Measurements from ENCODE around the gene SLC15A3.

The SLC15A3 gene

DNA sequence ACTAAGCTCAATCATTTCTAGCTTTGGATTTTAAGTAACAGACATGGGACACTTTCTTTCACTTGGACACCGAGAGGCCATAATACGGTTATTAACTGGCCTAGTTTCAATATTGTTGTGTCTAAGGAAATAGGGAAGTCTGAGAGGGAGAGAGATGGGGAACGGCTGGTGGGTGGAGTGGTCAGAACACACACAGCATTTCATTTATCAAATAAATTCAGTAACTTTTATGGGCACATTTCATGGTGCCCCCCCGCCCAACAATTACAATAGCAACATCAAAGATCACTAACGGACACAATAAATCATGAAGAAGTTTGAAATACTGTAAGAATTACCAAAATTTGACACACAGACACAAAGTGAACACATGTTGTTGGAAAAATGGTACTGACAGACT is 56.3 kb downstream of the SLC15A3 start:
- Histone ChIP-seq H3K27me3 (ENCODE audit: insufficient read depth, low read length) (no peaks in the 10 kb centered on the region), H3K4me1 (ENCODE audit: insufficient read depth, low read length) (no peaks in the 10 kb centered on the region), H3K9ac (ENCODE audit: low read depth, low read length) (no peak overlapping the region), H3K9me3 (ENCODE audit: insufficient read depth, low read depth, low read length) (no peaks in the 10 kb centered on the region), H3K36me3 (ENCODE audit: insufficient read depth, low read depth, low read length) (peaks cover 93% of the 10 kb centered on the region), H3K4me3 (ENCODE audit: low read length) (no peak overlapping the region), H3K27ac (ENCODE audit: low read length) (no peak overlapping the region)

DNA sequence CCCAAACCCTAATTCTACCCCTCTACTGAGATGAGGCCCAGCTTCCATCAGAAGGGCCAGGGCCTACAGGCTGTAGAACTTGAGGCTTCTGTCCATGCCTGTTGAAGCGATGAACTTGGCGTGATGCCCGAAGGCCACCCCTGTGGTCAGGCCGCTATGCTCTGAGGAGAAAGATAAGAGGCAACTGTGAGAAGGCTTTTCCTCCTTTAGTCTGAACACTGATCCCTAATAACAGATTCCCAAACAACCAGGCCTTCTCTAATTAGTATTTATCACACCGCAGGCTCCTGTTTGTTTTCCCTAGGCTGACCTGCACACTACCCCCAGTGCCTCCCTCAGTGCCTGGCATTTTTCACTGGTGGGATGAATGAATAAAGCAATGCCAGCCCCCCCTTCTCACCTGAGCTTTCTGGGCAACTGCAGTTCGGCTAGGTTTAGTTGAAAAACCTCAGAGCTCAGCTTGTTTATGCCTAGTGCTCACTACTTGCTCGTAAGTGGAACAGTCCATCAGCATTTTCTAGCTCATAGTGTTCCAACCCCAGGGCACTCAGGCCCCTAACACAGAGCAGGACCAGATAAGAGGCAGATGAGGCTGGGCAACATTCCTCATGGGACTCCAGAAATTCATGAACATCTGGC is 60.8 kb downstream of the SLC15A3 start:
- no peaks in the 10 kb centered on the region for H3K9me3 ChIP-seq (ENCODE audit: insufficient read depth, low read depth, low read length)
- H3K27me3 ChIP-seq (ENCODE audit: insufficient read depth, low read length): no peaks in the 10 kb centered on the region
- H3K4me3 ChIP-seq (ENCODE audit: low read length): no peak overlapping the region
- H3K27ac ChIP-seq (ENCODE audit: low read length): no peak overlapping the region
- H3K9ac ChIP-seq (ENCODE audit: low read depth, low read length): no peak overlapping the region
- H3K4me1 ChIP-seq (ENCODE audit: insufficient read depth, low read length): no peaks in the 10 kb centered on the region
- peaks cover 52% of the 10 kb centered on the region for H3K36me3 ChIP-seq (ENCODE audit: insufficient read depth, low read depth, low read length)

DNA sequence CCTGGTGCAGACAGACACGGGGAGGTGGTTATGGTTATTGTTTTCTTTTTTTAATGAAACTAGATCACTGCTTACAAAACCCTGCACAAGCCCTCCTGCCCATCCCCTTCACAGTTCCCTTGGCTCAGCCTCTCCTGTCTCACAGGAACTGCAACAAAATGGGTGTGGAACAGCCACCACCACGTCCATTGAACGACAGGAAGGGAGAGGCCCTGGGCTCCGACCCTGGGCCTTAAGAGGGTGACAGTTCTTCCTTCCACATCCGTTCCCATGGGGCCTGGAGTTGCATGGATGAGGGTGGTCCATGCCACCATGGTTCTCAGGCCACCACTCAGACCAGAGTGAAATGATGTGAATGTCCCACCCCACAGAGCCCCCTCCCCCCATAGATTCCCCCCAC is 61.3 kb downstream of the SLC15A3 start:
- no peak overlapping the region for H3K9ac ChIP-seq (ENCODE audit: low read depth, low read length)
- H3K9me3 ChIP-seq (ENCODE audit: insufficient read depth, low read depth, low read length): no peaks in the 10 kb centered on the region
- H3K36me3 ChIP-seq (ENCODE audit: insufficient read depth, low read depth, low read length): peaks cover 47% of the 10 kb centered on the region
- no peaks in the 10 kb centered on the region for H3K4me1 ChIP-seq (ENCODE audit: insufficient read depth, low read length)
- H3K4me3 ChIP-seq (ENCODE audit: low read length): no peak overlapping the region
- no peak overlapping the region for H3K27ac ChIP-seq (ENCODE audit: low read length)
- no peaks in the 10 kb centered on the region for H3K27me3 ChIP-seq (ENCODE audit: insufficient read depth, low read length)

DNA sequence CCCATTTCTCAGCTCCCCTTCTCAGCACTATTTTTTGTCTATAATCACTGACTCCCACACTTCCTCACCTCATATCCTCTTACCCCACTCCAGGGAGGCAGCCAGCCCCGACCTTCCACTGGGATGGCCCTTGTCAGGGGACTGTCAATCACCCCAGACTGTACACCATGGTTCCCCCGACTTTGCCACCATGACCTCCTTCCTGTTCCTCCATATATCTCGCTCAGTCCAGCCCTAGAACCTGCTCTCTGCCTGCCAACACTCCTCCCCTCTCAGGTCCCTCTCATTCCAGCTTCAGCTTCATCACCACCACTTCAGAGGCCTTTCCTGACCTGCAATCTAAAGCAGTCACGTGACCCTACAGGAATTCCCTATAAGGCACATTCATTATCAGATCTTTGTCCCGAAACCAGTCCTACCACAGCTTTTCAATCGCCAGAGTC is 62.1 kb downstream of the SLC15A3 start:
- Histone ChIP-seq H3K4me1 (ENCODE audit: insufficient read depth, low read length) (no peaks in the 10 kb centered on the region), H3K27ac (ENCODE audit: low read length) (no peak overlapping the region), H3K4me3 (ENCODE audit: low read length) (no peak overlapping the region), H3K9ac (ENCODE audit: low read depth, low read length) (no peak overlapping the region), H3K9me3 (ENCODE audit: insufficient read depth, low read depth, low read length) (no peaks in the 10 kb centered on the region), H3K36me3 (ENCODE audit: insufficient read depth, low read depth, low read length) (peaks cover 39% of the 10 kb centered on the region), H3K27me3 (ENCODE audit: insufficient read depth, low read length) (no peaks in the 10 kb centered on the region)

DNA sequence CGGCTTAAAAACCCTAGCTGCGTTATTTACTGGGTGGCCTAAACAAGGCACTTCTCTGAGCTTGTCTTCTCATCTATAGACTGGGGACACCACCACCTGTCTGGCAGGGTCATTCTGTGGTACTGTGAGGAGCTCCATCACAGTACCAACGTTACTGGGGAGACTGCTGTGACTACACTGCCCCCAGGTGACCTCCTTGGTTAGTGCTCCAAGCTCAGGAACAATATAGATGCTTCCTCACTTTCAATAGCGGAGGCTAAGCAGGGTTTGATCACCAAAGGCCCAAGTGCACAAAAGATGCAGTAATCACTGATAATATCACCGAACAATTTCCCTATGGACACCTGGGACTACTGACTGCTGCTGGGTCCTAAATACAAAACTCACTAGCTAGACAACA is 64.4 kb downstream of the SLC15A3 start:
- Histone ChIP-seq H3K4me1 (ENCODE audit: insufficient read depth, low read length) (no peaks in the 10 kb centered on the region), H3K9me3 (ENCODE audit: insufficient read depth, low read depth, low read length) (no peaks in the 10 kb centered on the region), H3K9ac (ENCODE audit: low read depth, low read length) (no peak overlapping the region), H3K4me3 (ENCODE audit: low read length) (no peak overlapping the region), H3K27ac (ENCODE audit: low read length) (no peak overlapping the region), H3K36me3 (ENCODE audit: insufficient read depth, low read depth, low read length) (peaks cover 15% of the 10 kb centered on the region), H3K27me3 (ENCODE audit: insufficient read depth, low read length) (no peaks in the 10 kb centered on the region)
